ENCODE data around the gene RAB11FIP4.

DNA sequence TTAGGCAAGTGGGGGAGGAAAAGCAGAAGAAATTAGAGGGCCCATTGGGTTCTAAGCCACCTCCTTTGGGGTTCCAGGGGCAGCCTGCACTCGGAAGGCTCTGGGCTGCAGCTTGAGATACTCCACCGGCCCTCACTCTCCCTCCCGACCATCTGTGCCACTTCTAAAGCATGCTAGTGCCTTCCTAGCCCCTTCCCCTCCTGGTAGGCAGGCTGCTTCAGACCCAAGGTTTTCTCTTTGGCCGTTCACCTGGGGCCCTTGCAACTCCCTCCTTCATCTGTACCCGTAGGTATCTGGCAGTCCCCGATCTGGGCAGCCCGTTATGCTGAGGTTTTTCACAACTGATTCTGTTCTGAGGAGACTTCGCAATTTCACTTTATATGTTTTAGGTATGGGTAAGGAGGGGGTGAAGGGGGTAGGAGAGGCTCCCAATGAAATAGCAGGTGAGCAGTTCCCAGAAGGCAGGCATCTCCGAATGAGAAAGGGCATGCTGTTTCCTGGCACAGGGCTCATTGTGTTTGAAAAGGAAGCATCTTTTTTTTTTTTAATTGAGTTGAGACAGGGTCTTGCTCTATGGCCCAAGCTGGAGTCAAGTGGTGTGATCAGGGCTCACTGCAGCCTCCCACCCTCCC, 98.7 kb downstream of the RAB11FIP4 start:
- no peak for TF ChIP-seq POLR2A (IDR thresholded peaks at IDR 0.05)
- TF ChIP-seq, protein P1, sequence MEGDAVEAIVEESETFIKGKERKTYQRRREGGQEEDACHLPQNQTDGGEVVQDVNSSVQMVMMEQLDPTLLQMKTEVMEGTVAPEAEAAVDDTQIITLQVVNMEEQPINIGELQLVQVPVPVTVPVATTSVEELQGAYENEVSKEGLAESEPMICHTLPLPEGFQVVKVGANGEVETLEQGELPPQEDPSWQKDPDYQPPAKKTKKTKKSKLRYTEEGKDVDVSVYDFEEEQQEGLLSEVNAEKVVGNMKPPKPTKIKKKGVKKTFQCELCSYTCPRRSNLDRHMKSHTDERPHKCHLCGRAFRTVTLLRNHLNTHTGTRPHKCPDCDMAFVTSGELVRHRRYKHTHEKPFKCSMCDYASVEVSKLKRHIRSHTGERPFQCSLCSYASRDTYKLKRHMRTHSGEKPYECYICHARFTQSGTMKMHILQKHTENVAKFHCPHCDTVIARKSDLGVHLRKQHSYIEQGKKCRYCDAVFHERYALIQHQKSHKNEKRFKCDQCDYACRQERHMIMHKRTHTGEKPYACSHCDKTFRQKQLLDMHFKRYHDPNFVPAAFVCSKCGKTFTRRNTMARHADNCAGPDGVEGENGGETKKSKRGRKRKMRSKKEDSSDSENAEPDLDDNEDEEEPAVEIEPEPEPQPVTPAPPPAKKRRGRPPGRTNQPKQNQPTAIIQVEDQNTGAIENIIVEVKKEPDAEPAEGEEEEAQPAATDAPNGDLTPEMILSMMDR (IDR thresholded peaks at IDR 0.05) = no peak
